K562 (cell line): ENCODE results near the gene YPEL2. TPM values are rescaled to one million over a fixed set of nuclear protein-coding genes. Genes with fewer than 3 reads are reported as not detected.

Experiments used
- CC2D1A ChIP-seq: fragments of 450-650 bp; IDR thresholded peaks from 2 replicates; pipeline ENCODE4 v1.6.1; 2017; ENCODE audit warnings: mild to moderate bottlenecking
- CREM ChIP-seq: IDR thresholded peaks from 2 replicates; pipeline ENCODE4 v1.6.1; 2014; ENCODE audit warnings: antibody characterized with exemption, low read depth
- FOXK2 ChIP-seq, 2 experiments: fragments of 450-650 bp; IDR thresholded peaks in 1 of 2; conservative IDR thresholded peaks in 1 of 2; 2 replicates each; pipeline ENCODE4 v1.6.1; 2016; ENCODE audit warnings: low read depth in 2 of 2, mild to moderate bottlenecking in 1 of 2
- HMBOX1 ChIP-seq: sonication (generic); IDR thresholded peaks from 2 replicates; pipeline ENCODE4 v1.6.1; 2016
- IFI16 ChIP-seq: fragments of 250-450 bp; sonication (Bioruptor Pico); IDR thresholded peaks from 2 replicates; pipeline ENCODE4 v2.1.2; 2022; ENCODE audit warnings: mild to moderate bottlenecking, inconsistent platforms
- KDM1A ChIP-seq, 2 experiments: fragments of 450-650 bp; IDR thresholded peaks; 2 replicates each; pipeline ENCODE4 v1.6.1; 2016; ENCODE audit warnings: mild to moderate bottlenecking in 2 of 2
- MYC ChIP-seq, 2 experiments: fragments of 250-450 bp in 1 of 2; sonication (Bioruptor Pico) in 1 of 2; IDR thresholded peaks; 2 replicates each; pipeline versions ENCODE4 v1.5.1 to v1.6.1; 2012 to 2021; ENCODE audit warnings: low read depth in 2 of 2, borderline replicate concordance in 1 of 2, improper control_type of control experiment in 1 of 2, low read length in 1 of 2, mild to moderate bottlenecking in 1 of 2, moderate library complexity in 1 of 2
- PTTG1 ChIP-seq: fragments of 450-650 bp; IDR thresholded peaks from 2 replicates; pipeline ENCODE4 v1.6.1; 2016; ENCODE audit warnings: low read depth, mild to moderate bottlenecking, missing genetic modification characterization, missing compliant biosample characterization
- TCF3 ChIP-seq: sonication (generic); formaldehyde crosslinking; IDR thresholded peaks from 2 replicates; pipeline ENCODE4 v1.4.0; 2020; ENCODE audit warnings: mild to moderate bottlenecking, missing genetic modification reagents
- ZBTB40 ChIP-seq, 2 experiments: fragments of 450-650 bp in 1 of 2; sonication (generic) in 1 of 2; formaldehyde crosslinking in 1 of 2; IDR thresholded peaks; 2 replicates each; pipeline versions ENCODE4 v1.7.1 to v1.9.0; 2016 to 2022; ENCODE audit warnings: inconsistent platforms in 1 of 2, mild to moderate bottlenecking in 1 of 2, missing genetic modification reagents in 1 of 2
- ZNF592 ChIP-seq: fragments of 450-650 bp; IDR thresholded peaks from 2 replicates; pipeline ENCODE4 v1.6.1; 2017; ENCODE audit warnings: antibody characterized with exemption, mild to moderate bottlenecking
- polyA plus RNA-seq, 8 experiments: library from polyadenylated mRNA; depleted of rRNA in 4 of 8; stranded (reverse) in 5 of 8; unstranded in 3 of 8; fragments of >200 nt; fragmentation: Nextera tagmentation in 2 of 8; fragmentation: Illumina TruSeq in 1 of 8; extraction: Ambion mirVana in 2 of 8; extraction: Trizol in 1 of 8; gene quantifications; 2 replicates each; pipeline versions ENCODE4 v1.2.1 to v1.2.3, GENCODE V29; 2011 to 2014; ENCODE audit warnings: inconsistent platforms in 1 of 8, missing spikeins in 1 of 8
- total RNA-seq, 7 experiments: library from RNA; depleted of rRNA in 6 of 7; stranded (reverse); fragments of >200 nt in 6 of 7; fragmentation: Illumina TruSeq in 2 of 7; extraction: Trizol in 2 of 7; gene quantifications; 2 replicates each; pipeline versions ENCODE4 v1.2.1 to v1.2.3, GENCODE V29; 2011 to 2021; ENCODE audit warnings: low replicate concordance in 1 of 7

The YPEL2 gene
- total and polyA plus RNA-seq, 9 of the 15 experiments (the other 6 are each of a cell fraction or from before 2014, with no cell fraction given): 0.11 to 2.4 (median 0.47) TPM

- peak; percentile 51; the same call in 1 of the 2 replicates for TF ChIP-seq ZBTB40 (IDR thresholded peaks at IDR 0.05)
- no peak for TF ChIP-seq ZBTB40 (CRISPR knock-in tag; IDR thresholded peaks at IDR 0.05)
- no peak for TF ChIP-seq CC2D1A
- no peak for TF ChIP-seq MYC (IDR thresholded peaks at IDR 0.05; ENCODE audit: low read depth, low read length)
- TF ChIP-seq MYC (CRISPR knock-in tag; IDR thresholded peaks at IDR 0.05; ENCODE audit: borderline replicate concordance, low read depth): no peak
- TF ChIP-seq ZNF592: no peak; the same call in 1 of the 2 replicates
- 0 out of 4 replicates have a peak, but pooled peaks of 1 of the 2 experiments have one; percentile 11 for TF ChIP-seq FOXK2 (conservative IDR thresholded peaks at IDR 0.05 in 1 of 2, IDR thresholded peaks at IDR 0.05 in 1 of 2; ENCODE audit: low read depth in 2 of 2)
- no peak for TF ChIP-seq KDM1A (IDR thresholded peaks at IDR 0.05)
- TF ChIP-seq PTTG1: no peak
- 0 out of 2 replicates have a peak, but pooled peaks have one; percentile 6 for TF ChIP-seq CREM
- no peak for TF ChIP-seq IFI16 (CRISPR knock-in tag)
- TF ChIP-seq HMBOX1: peak; percentile 88
- TF ChIP-seq TCF3: no peak
These were observed 2.0 kb upstream of the YPEL2 start (continued) for GRCh38 chr17:59329176-59330052.
